Measurements from ENCODE around the gene ABHD1. TPM values are rescaled to one million over a fixed set of nuclear protein-coding genes. Genes with fewer than 3 reads are reported as not detected.

The ABHD1 gene
- total RNA-seq, 2 donors from 2014 or later, result 0.29 to 1.0 TPM

- H3K4me1 ChIP-seq (ENCODE audit: control insufficient read depth, insufficient read depth, low read length), result no peaks in the 10 kb centered on the region
- WGBS, 2 experiments (ENCODE audit: insufficient coverage in 1 of 2, insufficient read length in 1 of 2), result 91 to 94% methylated on average over 8 of the region's 8 CpGs
- no peaks in the 10 kb centered on the region for H3K36me3 ChIP-seq (ENCODE audit: control insufficient read depth, insufficient read depth, low read length)
- H3K9me3 ChIP-seq (ENCODE audit: control insufficient read depth, low read length), result no peaks in the 10 kb centered on the region
- Mint-ChIP-seq H3K27ac (no peak overlapping the region), H3K36me3 (ENCODE audit: low read depth) (no peaks in the 10 kb centered on the region), H3K4me1 (no peaks in the 10 kb centered on the region), H3K9me3 (no peaks in the 10 kb centered on the region), H3K27me3 (ENCODE audit: insufficient read depth) (peaks cover 3% of the 10 kb centered on the region), H3K4me3 (no peak overlapping the region)
- no peak overlapping the region for H3K9ac ChIP-seq (ENCODE audit: extremely low read depth, low read length, poor library complexity, severe bottlenecking)
- no peak for TF ChIP-seq CTCF (conservative IDR thresholded peaks at IDR 0.05)
- no peak overlapping the region for H3K4me3 ChIP-seq (ENCODE audit: low read length)
- peaks cover 2% of the 10 kb centered on the region for H3K27me3 ChIP-seq (ENCODE audit: control insufficient read depth, insufficient read depth, low read length, poor library complexity, severe bottlenecking)
- H3K27ac ChIP-seq (ENCODE audit: low read depth, low read length), result no peak overlapping the region
- DNase-seq, result no peak
These were observed 41.5 kb downstream of the ABHD1 start for GRCh38 chr2:27164960-27165763.

- Mint-ChIP-seq H3K4me1 (no peaks in the 10 kb centered on the region), H3K9me3 (no peaks in the 10 kb centered on the region), H3K27ac (no peak overlapping the region), H3K36me3 (ENCODE audit: low read depth) (no peaks in the 10 kb centered on the region), H3K27me3 (ENCODE audit: insufficient read depth) (peaks cover 12% of the 10 kb centered on the region), H3K4me3 (no peak overlapping the region)
- no peaks in the 10 kb centered on the region for H3K4me1 ChIP-seq (ENCODE audit: control insufficient read depth, insufficient read depth, low read length)
- H3K27me3 ChIP-seq (ENCODE audit: control insufficient read depth, insufficient read depth, low read length, poor library complexity, severe bottlenecking), result peaks cover 24% of the 10 kb centered on the region
- no peak for TF ChIP-seq CTCF (conservative IDR thresholded peaks at IDR 0.05)
- no peak for DNase-seq
- WGBS, 2 experiments (ENCODE audit: insufficient coverage in 1 of 2, insufficient read length in 1 of 2), result 83 to 94% methylated on average over 2 to 5 of the region's 6 CpGs
- no peak overlapping the region for H3K27ac ChIP-seq (ENCODE audit: low read depth, low read length)
- no peaks in the 10 kb centered on the region for H3K9me3 ChIP-seq (ENCODE audit: control insufficient read depth, low read length)
- no peaks in the 10 kb centered on the region for H3K36me3 ChIP-seq (ENCODE audit: control insufficient read depth, insufficient read depth, low read length)
- H3K4me3 ChIP-seq (ENCODE audit: low read length), result no peak overlapping the region
- H3K9ac ChIP-seq (ENCODE audit: extremely low read depth, low read length, poor library complexity, severe bottlenecking), result no peak overlapping the region
These were observed 47.1 kb downstream of the ABHD1 start for GRCh38 chr2:27170581-27171337.

- H3K27ac ChIP-seq (ENCODE audit: low read depth, low read length), result no peak overlapping the region
These were observed 47.8 kb downstream of the ABHD1 start for GRCh38 chr2:27171351-27171848.

More at GRCh38 chr2:27171351-27171848, 47.8 kb downstream of the ABHD1 start:
- DNase-seq, result no peak
- H3K4me1 Mint-ChIP-seq, result no peaks in the 10 kb centered on the region
- peaks cover 12% of the 10 kb centered on the region for H3K27me3 Mint-ChIP-seq (ENCODE audit: insufficient read depth)
- H3K4me3 Mint-ChIP-seq, result no peak overlapping the region
- H3K9me3 Mint-ChIP-seq, result no peaks in the 10 kb centered on the region
- TF ChIP-seq CTCF (conservative IDR thresholded peaks at IDR 0.05), result no peak
- Histone ChIP-seq H3K36me3 (ENCODE audit: control insufficient read depth, insufficient read depth, low read length) (no peaks in the 10 kb centered on the region), H3K9ac (ENCODE audit: extremely low read depth, low read length, poor library complexity, severe bottlenecking) (no peak overlapping the region), H3K4me1 (ENCODE audit: control insufficient read depth, insufficient read depth, low read length) (no peaks in the 10 kb centered on the region), H3K4me3 (ENCODE audit: low read length) (no peak overlapping the region), H3K9me3 (ENCODE audit: control insufficient read depth, low read length) (no peaks in the 10 kb centered on the region), H3K27me3 (ENCODE audit: control insufficient read depth, insufficient read depth, low read length, poor library complexity, severe bottlenecking) (peaks cover 24% of the 10 kb centered on the region)
- no peaks in the 10 kb centered on the region for H3K36me3 Mint-ChIP-seq (ENCODE audit: low read depth)
- WGBS, 2 experiments (ENCODE audit: insufficient coverage in 1 of 2, insufficient read length in 1 of 2), result 90 to 94% methylated on average over 7 to 8 of the region's 8 CpGs
- no peak overlapping the region for H3K27ac Mint-ChIP-seq

Measured in endodermal cell (in vitro differentiated cells).